Measurements from ENCODE around the gene SYTL5.

- TF ChIP-seq, protein P1, sequence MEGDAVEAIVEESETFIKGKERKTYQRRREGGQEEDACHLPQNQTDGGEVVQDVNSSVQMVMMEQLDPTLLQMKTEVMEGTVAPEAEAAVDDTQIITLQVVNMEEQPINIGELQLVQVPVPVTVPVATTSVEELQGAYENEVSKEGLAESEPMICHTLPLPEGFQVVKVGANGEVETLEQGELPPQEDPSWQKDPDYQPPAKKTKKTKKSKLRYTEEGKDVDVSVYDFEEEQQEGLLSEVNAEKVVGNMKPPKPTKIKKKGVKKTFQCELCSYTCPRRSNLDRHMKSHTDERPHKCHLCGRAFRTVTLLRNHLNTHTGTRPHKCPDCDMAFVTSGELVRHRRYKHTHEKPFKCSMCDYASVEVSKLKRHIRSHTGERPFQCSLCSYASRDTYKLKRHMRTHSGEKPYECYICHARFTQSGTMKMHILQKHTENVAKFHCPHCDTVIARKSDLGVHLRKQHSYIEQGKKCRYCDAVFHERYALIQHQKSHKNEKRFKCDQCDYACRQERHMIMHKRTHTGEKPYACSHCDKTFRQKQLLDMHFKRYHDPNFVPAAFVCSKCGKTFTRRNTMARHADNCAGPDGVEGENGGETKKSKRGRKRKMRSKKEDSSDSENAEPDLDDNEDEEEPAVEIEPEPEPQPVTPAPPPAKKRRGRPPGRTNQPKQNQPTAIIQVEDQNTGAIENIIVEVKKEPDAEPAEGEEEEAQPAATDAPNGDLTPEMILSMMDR (conservative IDR thresholded peaks at IDR 0.05; ENCODE audit: low read depth, low read length) = no peak
- no peak for TF ChIP-seq EZH2 (IDR thresholded peaks at IDR 0.05; ENCODE audit: low read length, unreplicated experiment)
Measured at GRCh38 chrX:37975421-37975820, 30.9 kb upstream of the SYTL5 start.
